Gastrocnemius medialis (tissue), 4 donors: ENCODE data around the gene SCYL1.

Experiments
- CTCF ChIP-seq, 5 experiments: fragments of 450-650 bp in 3 of 5; fragments of 200-600 bp in 2 of 5; sonication (generic) in 2 of 5; IDR thresholded peaks in 4 of 5; conservative IDR thresholded peaks in 1 of 5; 1 replicate in 4 of 5; 2 replicates in 1 of 5; pipeline ENCODE4 v1.5.1; 2016 to 2019; ENCODE audit warnings: antibody characterized with exemption in 5 of 5, mild to moderate bottlenecking in 3 of 5, moderate library complexity in 3 of 5
- POLR2A ChIP-seq, 2 donors: fragments of 450-650 bp; IDR thresholded peaks; one replicate each; pipeline ENCODE4 v1.6.1; 2017; ENCODE audit warnings: antibody characterized with exemption in 2 of 2, mild to moderate bottlenecking in 2 of 2, moderate library complexity in 2 of 2

- TF ChIP-seq CTCF (IDR thresholded peaks at IDR 0.05 in 4 of 5, conservative IDR thresholded peaks at IDR 0.05 in 1 of 5) (no peak), POLR2A (IDR thresholded peaks at IDR 0.05) (no peak)
Observed at GRCh38 chr11:65530157-65530496, 5.2 kb downstream of the SCYL1 start.
